Caco-2 (cell line): ENCODE results near the gene ZC3H18. TPM values are rescaled to one million over a fixed set of nuclear protein-coding genes. Genes with fewer than 3 reads are reported as not detected.

Experiments used
- BruUV-seq: library from RNA; stranded (reverse); fragments of 400-500 nt; replicated peaks from 2 replicates; lab custom pipeline; 2021; lab: Mats Ljungman, UMichigan
- CTCF ChIA-PET: fragments of 300-600 bp; sonication (Branson Sonifier 250); formaldehyde crosslinking; loops from one replicate; lab custom pipeline; 2022; ENCODE audit warnings: antibody characterized with exemption; lab: Charles Lee
- POLR2A ChIA-PET: fragments of 300-600 bp; sonication (Branson Sonifier 250); formaldehyde crosslinking; loops from one replicate; lab custom pipeline; 2022; ENCODE audit warnings: antibody characterized with exemption; lab: Charles Lee
- DNase-seq, 2 experiments: peaks; one replicate each; pipeline versions ENCODE4 v3.0.0 to v3.0.0-alpha.2; 2020 to 2022
- H3K27me3 ChIP-seq: replicated peaks from 2 replicates; pipeline ENCODE4 v1.6.0; 2011; ENCODE audit warnings: low read length; ENCODE audit not compliant: control insufficient read depth, insufficient read depth
- H3K36me3 ChIP-seq: 2 replicates; pipeline ENCODE4 v1.5.1; 2011; ENCODE audit warnings: low read length; ENCODE audit not compliant: control insufficient read depth, insufficient read depth
- H3K4me1 ChIP-seq: fragments of 250-450 bp; sonication (Bioruptor Pico); 2 replicates; pipeline ENCODE4 v1.5.1; 2020; ENCODE audit warnings: mild to moderate bottlenecking
- H3K4me3 ChIP-seq: 2 replicates; pipeline ENCODE4 v1.5.1; 2011; ENCODE audit warnings: low read depth, mild to moderate bottlenecking, control low read depth, low read length
- H3K9me3 ChIP-seq: fragments of 250-450 bp; sonication (Bioruptor Pico); 2 replicates; pipeline ENCODE4 v1.5.1; 2020; ENCODE audit warnings: mild to moderate bottlenecking, moderate library complexity
- H3K27ac Mint-ChIP-seq: one replicate; pipeline ENCODE4 v1.8.0; 2022; ENCODE audit warnings: mixed read lengths; ENCODE audit not compliant: unreplicated experiment
- H3K27me3 Mint-ChIP-seq: one replicate; pipeline ENCODE4 v1.8.0; 2022; ENCODE audit warnings: mixed read lengths; ENCODE audit not compliant: insufficient read depth, unreplicated experiment
- H3K36me3 Mint-ChIP-seq: one replicate; pipeline ENCODE4 v1.8.0; 2022; ENCODE audit warnings: mild to moderate bottlenecking, mixed read lengths; ENCODE audit not compliant: insufficient read depth, unreplicated experiment
- H3K4me1 Mint-ChIP-seq: one replicate; pipeline ENCODE4 v1.8.0; 2022; ENCODE audit warnings: low read depth, mixed read lengths; ENCODE audit not compliant: unreplicated experiment
- H3K4me3 Mint-ChIP-seq: one replicate; pipeline ENCODE4 v1.8.0; 2022; ENCODE audit warnings: mild to moderate bottlenecking, moderate library complexity, mixed read lengths; ENCODE audit not compliant: unreplicated experiment
- H3K9me3 Mint-ChIP-seq: one replicate; pipeline ENCODE4 v1.8.0; 2022; ENCODE audit warnings: mixed read lengths; ENCODE audit not compliant: unreplicated experiment
- intact Hi-C: fragments of 100-400 bp; cut with micrococcal nuclease; formaldehyde crosslinking; loops from one replicate; pipeline ENCODE4 v1.10.0; 2022; ENCODE audit not compliant: unreplicated experiment
- total RNA-seq: library from RNA; stranded (reverse); gene quantifications from 2 replicates; pipeline ENCODE4 v1.2.3, GENCODE V29; 2022
- TF ChIP-seq, protein P1 (sequence below), 2 experiments: fragments of 200-600 bp in 1 of 2; IDR thresholded peaks; 1 replicate in 1 of 2; 2 replicates in 1 of 2; pipeline versions ENCODE4 v1.5.1 to v1.8.0; 2011 to 2022; ENCODE audit warnings: antibody characterized with exemption in 1 of 2, control low read depth in 1 of 2, inconsistent platforms in 1 of 2, low read depth in 1 of 2, low read length in 1 of 2, mild to moderate bottlenecking in 1 of 2, moderate library complexity in 1 of 2; ENCODE audit not compliant: insufficient read depth in 1 of 2, severe bottlenecking in 1 of 2, unreplicated experiment in 1 of 2

Gene ZC3H18
- total RNA-seq, 1 experiment from 2014 or later, result 82.0 TPM

GRCh38 chr16:88593061-88593460 lies 22.9 kb downstream of the ZC3H18 start:
- Mint-ChIP-seq H3K27ac (no peak overlapping the region), H3K27me3 (no peaks in the 10 kb centered on the region)

DNA sequence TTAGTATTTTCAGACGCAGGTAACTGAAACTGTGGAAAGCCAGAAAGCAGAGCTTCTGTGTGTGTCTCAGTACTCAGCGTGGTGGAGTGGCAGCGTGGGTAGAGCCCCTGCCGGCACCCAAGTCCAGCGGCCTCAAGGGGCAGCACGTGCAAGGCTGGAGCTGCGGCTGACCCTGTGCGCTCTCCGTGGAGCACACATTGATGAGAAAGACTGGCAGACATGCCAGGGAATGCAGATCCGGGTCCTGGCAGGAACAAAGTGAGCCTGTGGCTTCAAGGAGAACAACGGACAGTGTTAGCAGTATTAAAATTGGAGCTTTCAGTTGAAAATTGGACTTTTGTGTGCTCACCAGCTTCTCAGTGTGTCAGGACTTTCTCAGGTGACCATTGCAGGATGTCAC lies 23.3 kb downstream of the ZC3H18 start:
- Histone ChIP-seq H3K4me1 (0 out of 2 replicates have a peak, but pooled peaks cover 6% of the 10 kb centered on the region), H3K36me3 (peaks cover 2% of the 10 kb centered on the region)
- POLR2A ChIA-PET, result interaction anchor here (0.6 kb wide), 1 partner anchor 19 kb away, joined by 3 read pairs; no protein-coding TSS in a partner anchor

More at GRCh38 chr16:88593061-88593460, 22.9 kb downstream of the ZC3H18 start:
- Histone ChIP-seq H3K4me1 (0 out of 2 replicates have a peak, but pooled peaks cover 6% of the 10 kb centered on the region), H3K36me3 (peaks cover 2% of the 10 kb centered on the region), H3K4me3 (no peak overlapping the region), H3K27me3 (no peaks in the 10 kb centered on the region), H3K9me3 (no peaks in the 10 kb centered on the region)
- TF ChIP-seq, protein P1, sequence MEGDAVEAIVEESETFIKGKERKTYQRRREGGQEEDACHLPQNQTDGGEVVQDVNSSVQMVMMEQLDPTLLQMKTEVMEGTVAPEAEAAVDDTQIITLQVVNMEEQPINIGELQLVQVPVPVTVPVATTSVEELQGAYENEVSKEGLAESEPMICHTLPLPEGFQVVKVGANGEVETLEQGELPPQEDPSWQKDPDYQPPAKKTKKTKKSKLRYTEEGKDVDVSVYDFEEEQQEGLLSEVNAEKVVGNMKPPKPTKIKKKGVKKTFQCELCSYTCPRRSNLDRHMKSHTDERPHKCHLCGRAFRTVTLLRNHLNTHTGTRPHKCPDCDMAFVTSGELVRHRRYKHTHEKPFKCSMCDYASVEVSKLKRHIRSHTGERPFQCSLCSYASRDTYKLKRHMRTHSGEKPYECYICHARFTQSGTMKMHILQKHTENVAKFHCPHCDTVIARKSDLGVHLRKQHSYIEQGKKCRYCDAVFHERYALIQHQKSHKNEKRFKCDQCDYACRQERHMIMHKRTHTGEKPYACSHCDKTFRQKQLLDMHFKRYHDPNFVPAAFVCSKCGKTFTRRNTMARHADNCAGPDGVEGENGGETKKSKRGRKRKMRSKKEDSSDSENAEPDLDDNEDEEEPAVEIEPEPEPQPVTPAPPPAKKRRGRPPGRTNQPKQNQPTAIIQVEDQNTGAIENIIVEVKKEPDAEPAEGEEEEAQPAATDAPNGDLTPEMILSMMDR (IDR thresholded peaks at IDR 0.05; ENCODE audit: insufficient read depth in 1 of 2, low read depth in 1 of 2, low read length in 1 of 2, severe bottlenecking in 1 of 2, unreplicated experiment in 1 of 2), result no peak
- intact Hi-C loops, result no loop called here
- Mint-ChIP-seq H3K36me3 (peaks cover 81% of the 10 kb centered on the region), H3K4me3 (no peak overlapping the region), H3K9me3 (no peaks in the 10 kb centered on the region), H3K4me1 (no peaks in the 10 kb centered on the region)
- ChIA-PET POLR2A (interaction anchor here (0.6 kb wide), 1 partner anchor 18 kb away, joined by 3 read pairs; no protein-coding TSS in a partner anchor), CTCF (interaction anchor here (0.6 to 1.0 kb wide), 2 partner anchors 10 to 145 kb away, joined by 3 read pairs; no protein-coding TSS in a partner anchor)
- BruUV-seq, result no TSS peak
- DNase-seq, result no peak

DNA sequence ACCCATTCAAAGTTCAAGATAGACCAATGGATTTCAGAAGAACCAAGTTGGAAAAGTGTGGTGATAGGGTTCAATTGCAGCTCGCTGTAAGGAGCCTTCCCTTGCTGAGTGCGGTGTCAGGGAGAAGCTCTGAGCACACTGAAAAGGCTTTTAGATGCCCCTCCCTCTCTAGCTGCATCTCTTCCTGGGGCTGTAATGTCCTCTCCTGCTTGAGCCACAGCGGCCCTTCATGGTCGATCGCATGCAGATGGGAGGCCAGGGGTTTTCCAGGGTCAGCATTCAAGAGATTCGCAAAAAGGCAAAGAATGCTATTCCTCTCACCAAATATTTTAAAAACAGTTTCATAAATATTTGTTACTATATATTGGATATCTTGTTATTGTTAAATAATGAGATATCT lies 23.7 kb downstream of the ZC3H18 start:
- H3K9me3 Mint-ChIP-seq, result no peaks in the 10 kb centered on the region
- peaks cover 77% of the 10 kb centered on the region for H3K36me3 Mint-ChIP-seq
- H3K27me3 Mint-ChIP-seq, result no peaks in the 10 kb centered on the region
- POLR2A ChIA-PET, result interaction anchor here (0.6 kb wide), 1 partner anchor 19 kb away, joined by 3 read pairs; no protein-coding TSS in a partner anchor
- peaks cover 2% of the 10 kb centered on the region for H3K36me3 ChIP-seq
- H3K4me1 ChIP-seq, result 0 out of 2 replicates have a peak, but pooled peaks cover 6% of the 10 kb centered on the region
- no peak overlapping the region for H3K4me3 ChIP-seq
- no peaks in the 10 kb centered on the region for H3K9me3 ChIP-seq
- CTCF ChIA-PET, result interaction anchor here (0.6 to 1.0 kb wide), 2 partner anchors 9 to 144 kb away, joined by 3 read pairs; no protein-coding TSS in a partner anchor
- no peak overlapping the region for H3K27ac Mint-ChIP-seq
- H3K27me3 ChIP-seq, result no peaks in the 10 kb centered on the region
- no peak overlapping the region for H3K4me3 Mint-ChIP-seq
- no peak for DNase-seq
- H3K4me1 Mint-ChIP-seq, result no peaks in the 10 kb centered on the region
- no TSS peak for BruUV-seq
- TF ChIP-seq, protein P1 (IDR thresholded peaks at IDR 0.05; ENCODE audit: insufficient read depth in 1 of 2, low read depth in 1 of 2, low read length in 1 of 2, severe bottlenecking in 1 of 2, unreplicated experiment in 1 of 2), result no peak
- intact Hi-C loops, result no loop called here

More for the DNA sequence above, 23.3 kb downstream of the ZC3H18 start:
- Mint-ChIP-seq H3K9me3 (no peaks in the 10 kb centered on the region), H3K4me1 (no peaks in the 10 kb centered on the region), H3K36me3 (peaks cover 81% of the 10 kb centered on the region), H3K27me3 (no peaks in the 10 kb centered on the region), H3K4me3 (no peak overlapping the region), H3K27ac (no peak overlapping the region)
- intact Hi-C loops, result no loop called here
- CTCF ChIA-PET, result interaction anchor here (0.6 to 1.0 kb wide), 2 partner anchors 10 to 144 kb away, joined by 3 read pairs; no protein-coding TSS in a partner anchor
- TF ChIP-seq, protein P1 (IDR thresholded peaks at IDR 0.05; ENCODE audit: insufficient read depth in 1 of 2, low read depth in 1 of 2, low read length in 1 of 2, severe bottlenecking in 1 of 2, unreplicated experiment in 1 of 2), result no peak
- BruUV-seq, result no TSS peak
- no peak for DNase-seq
- H3K9me3 ChIP-seq, result no peaks in the 10 kb centered on the region
- H3K4me3 ChIP-seq, result no peak overlapping the region
- no peaks in the 10 kb centered on the region for H3K27me3 ChIP-seq
